IMR-90 (cell line): ENCODE measurements around the gene GBE1. TPM values are rescaled to one million over a fixed set of nuclear protein-coding genes. Genes with fewer than 3 reads are reported as not detected.

Experiments used
- microRNA-seq, 2 experiments: library from miRNA; stranded (forward) in 1 of 2; unstranded in 1 of 2; fragments of 10-50 nt in 1 of 2; fragments of <30 nt in 1 of 2; gene quantifications in 1 of 2; microRNA quantifications in 1 of 2; one replicate each; pipeline versions ENCODE3 to v1.1.0; 2013 to 2020; ENCODE audit not compliant: insufficient read depth in 1 of 2, insufficient read length in 1 of 2, unreplicated experiment in 1 of 2
- polyA plus RNA-seq, 3 experiments: library from polyadenylated mRNA; depleted of rRNA; stranded (reverse); fragments of >200 nt; gene quantifications; 2 replicates each; pipeline ENCODE4 v1.2.3, GENCODE V29; 2012; ENCODE audit warnings: low replicate concordance in 1 of 3
- small RNA-seq, 5 experiments: library from RNA; depleted of rRNA; stranded (forward); fragments of <200 nt; gene quantifications; one replicate each; pipeline ENCODE3, GENCODE V24; 2012
- total RNA-seq: library from RNA; depleted of rRNA; stranded (reverse); fragments of >200 nt; gene quantifications from 2 replicates; pipeline ENCODE4 v1.2.3, GENCODE V29; 2012

The GBE1 gene
- total and polyA plus RNA-seq, 2 of the 4 experiments (the other 2 are of a cell fraction): 36.7 to 90.3 TPM

Small RNAs within 50 kb of the gene (microRNA-seq; reads per million reads assigned to microRNA genes)
- gene AC017015.1 (ENCODE audit: insufficient read depth, insufficient read length) (not detected), gene RNU2-28P (ENCODE audit: insufficient read depth, insufficient read length) (not detected)

Small RNAs within 50 kb of the gene (small RNA-seq; reads per million reads assigned to genes)
- gene AC017015.1 (0 reads per million in 5 experiments), gene RNU2-28P (0.08 to 366 (median 2.3) reads per million in 5 experiments)
